ENCODE data around the gene SUPT20HL2.
"Not testable (repeated sequence)": the region's sequence is repeated elsewhere in the genome, so short reads cannot be mapped to it uniquely, and the experiment has no call there.

The SUPT20HL2 gene

DNA sequence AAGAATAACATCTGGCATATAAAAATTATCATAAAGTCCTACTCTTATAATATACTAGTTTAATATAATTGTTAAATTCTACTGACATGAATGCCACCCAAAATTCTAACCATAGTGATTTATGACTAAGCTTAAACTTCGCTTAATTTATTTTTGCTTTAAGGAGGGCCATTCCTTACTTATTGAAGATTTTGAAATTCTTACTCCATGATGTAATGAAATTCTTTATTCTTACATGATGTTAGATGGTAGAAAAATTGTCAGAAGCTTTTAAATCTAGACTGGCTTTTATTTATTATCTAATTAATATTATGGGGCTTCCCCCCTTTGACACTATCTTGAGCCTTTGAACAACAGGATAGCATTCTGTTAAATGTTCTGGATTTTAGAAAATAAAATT is 19.5 kb upstream of the SUPT20HL2 start:
- Histone ChIP-seq H3K36me3 (ENCODE audit: insufficient read depth, low read length) (no peaks in the 10 kb centered on the region), H3K4me1 (ENCODE audit: insufficient read depth, low read length) (no peaks in the 10 kb centered on the region), H3K9me3 (ENCODE audit: low read length) (no peaks in the 10 kb centered on the region), H3K27me3 (ENCODE audit: insufficient read depth, low read length) (no peaks in the 10 kb centered on the region), H2AFZ (ENCODE audit: low read depth, low read length) (no peak overlapping the region), H3K4me3 (ENCODE audit: low read length) (no peak overlapping the region)

DNA sequence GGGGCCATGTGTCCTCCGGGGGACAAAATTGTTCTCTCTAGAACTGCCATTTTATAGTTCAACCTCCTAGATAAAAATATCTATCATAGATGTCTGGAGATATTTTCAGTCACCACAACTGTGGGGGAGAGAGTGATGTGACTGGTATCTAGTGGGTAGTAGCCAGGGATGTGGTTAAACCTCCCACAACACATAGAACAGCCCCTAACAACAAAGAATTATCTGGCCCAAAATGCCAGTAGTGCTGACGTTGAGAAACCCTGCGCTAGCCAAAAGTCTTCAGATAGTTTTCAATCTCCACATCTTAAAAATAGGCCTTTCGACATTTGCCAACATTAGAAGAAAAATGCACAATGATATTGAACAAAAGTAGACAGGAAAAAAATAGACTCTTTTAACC is 19.0 kb upstream of the SUPT20HL2 start:
- Histone ChIP-seq H3K4me1 (ENCODE audit: insufficient read depth, low read length) (no peaks in the 10 kb centered on the region), H3K36me3 (ENCODE audit: insufficient read depth, low read length) (no peaks in the 10 kb centered on the region), H3K4me3 (ENCODE audit: low read length) (no peak overlapping the region), H3K27me3 (ENCODE audit: insufficient read depth, low read length) (no peaks in the 10 kb centered on the region), H2AFZ (ENCODE audit: low read depth, low read length) (no peak overlapping the region), H3K9me3 (ENCODE audit: low read length) (no peaks in the 10 kb centered on the region)

DNA sequence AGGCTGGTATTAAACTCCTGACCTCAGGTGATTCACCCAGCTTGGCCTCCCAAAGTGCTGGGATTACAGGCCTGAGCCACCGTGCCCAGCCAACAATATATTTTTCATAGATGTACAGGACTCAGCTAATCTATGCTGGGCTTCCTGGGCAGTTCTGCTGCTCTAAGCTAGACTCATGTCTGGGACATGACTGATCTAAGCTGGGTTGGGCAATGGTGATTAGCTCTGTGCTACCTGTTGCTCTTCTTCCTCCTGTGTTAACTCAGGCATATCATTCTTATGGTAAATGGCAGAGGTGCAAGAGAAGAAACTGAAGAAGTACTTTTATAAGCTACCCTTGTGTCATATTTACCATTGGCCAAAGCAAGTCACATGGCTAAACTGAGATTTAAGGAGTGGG is 11.4 kb upstream of the SUPT20HL2 start:
- no peaks in the 10 kb centered on the region for H3K4me1 ChIP-seq (ENCODE audit: insufficient read depth, low read length)

DNA sequence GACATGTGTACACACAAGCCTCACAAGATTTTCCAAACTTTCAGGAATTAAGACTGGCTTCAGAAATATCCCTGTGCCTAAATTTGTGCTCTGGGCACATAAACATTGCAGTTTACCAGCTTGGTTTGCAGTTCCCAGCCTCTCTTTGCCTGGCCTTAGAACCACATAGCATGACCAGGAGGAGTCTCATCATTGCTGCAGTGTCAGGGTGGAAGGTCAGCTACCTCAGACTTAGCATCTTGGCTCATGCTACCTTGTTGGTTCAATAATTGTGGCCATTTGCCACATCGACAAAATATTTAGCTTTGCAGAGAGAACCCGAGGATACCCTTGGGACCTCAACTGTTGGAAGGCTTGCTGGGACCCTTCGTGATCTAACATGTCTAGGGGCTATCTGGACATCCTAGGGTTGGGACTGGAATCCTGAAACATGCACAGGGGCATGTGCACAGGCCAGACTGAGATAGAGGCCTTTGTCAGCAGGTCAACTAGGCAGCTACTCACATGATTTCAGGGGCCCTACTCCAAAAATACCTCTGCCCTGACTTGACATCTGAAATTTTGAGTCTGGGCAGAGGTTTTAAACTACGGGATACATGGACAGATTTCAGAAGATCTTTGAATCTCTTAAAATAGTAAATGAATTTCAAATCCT is 8.0 kb upstream of the SUPT20HL2 start:
- Histone ChIP-seq H3K9me3 (ENCODE audit: low read length) (no peaks in the 10 kb centered on the region), H3K4me3 (ENCODE audit: low read length) (no peak overlapping the region), H3K4me1 (ENCODE audit: insufficient read depth, low read length) (no peaks in the 10 kb centered on the region), H3K36me3 (ENCODE audit: insufficient read depth, low read length) (no peaks in the 10 kb centered on the region), H2AFZ (ENCODE audit: low read depth, low read length) (no peak overlapping the region), H3K27me3 (ENCODE audit: insufficient read depth, low read length) (peaks cover 8% of the 10 kb centered on the region)

More for the DNA sequence above, 11.4 kb upstream of the SUPT20HL2 start:
- Histone ChIP-seq H3K4me3 (ENCODE audit: low read length) (no peak overlapping the region), H3K36me3 (ENCODE audit: insufficient read depth, low read length) (no peaks in the 10 kb centered on the region), H3K27me3 (ENCODE audit: insufficient read depth, low read length) (no peaks in the 10 kb centered on the region), H3K9me3 (ENCODE audit: low read length) (no peaks in the 10 kb centered on the region), H2AFZ (ENCODE audit: low read depth, low read length) (no peak overlapping the region)

DNA sequence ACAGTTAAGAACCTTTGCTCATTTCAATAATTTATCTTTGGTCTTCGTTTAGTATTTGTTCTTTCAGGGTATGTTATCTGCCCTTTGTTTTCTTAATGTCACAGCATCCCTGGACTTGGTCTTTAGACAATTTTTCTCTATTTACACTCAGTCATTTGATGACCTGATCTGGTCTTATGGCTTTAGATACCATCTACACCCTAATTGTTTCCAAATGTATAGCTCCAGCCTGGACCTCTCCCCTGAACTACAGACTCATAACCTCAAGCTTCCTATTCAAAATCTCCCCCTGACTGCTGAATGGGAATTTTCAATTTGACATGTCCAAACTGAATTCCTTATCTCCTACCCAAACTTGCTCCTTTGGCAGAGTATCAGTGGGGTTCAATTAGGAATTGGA is 3.7 kb upstream of the SUPT20HL2 start:
- no peaks in the 10 kb centered on the region for H3K36me3 ChIP-seq (ENCODE audit: insufficient read depth, low read length)
- peaks cover 15% of the 10 kb centered on the region for H3K27me3 ChIP-seq (ENCODE audit: insufficient read depth, low read length)
- H3K4me3 ChIP-seq (ENCODE audit: low read length) = no peak overlapping the region
- H3K4me1 ChIP-seq (ENCODE audit: insufficient read depth, low read length) = no peaks in the 10 kb centered on the region
- H3K9me3 ChIP-seq (ENCODE audit: low read length) = no peaks in the 10 kb centered on the region
- H2AFZ ChIP-seq (ENCODE audit: low read depth, low read length) = no peak overlapping the region

DNA sequence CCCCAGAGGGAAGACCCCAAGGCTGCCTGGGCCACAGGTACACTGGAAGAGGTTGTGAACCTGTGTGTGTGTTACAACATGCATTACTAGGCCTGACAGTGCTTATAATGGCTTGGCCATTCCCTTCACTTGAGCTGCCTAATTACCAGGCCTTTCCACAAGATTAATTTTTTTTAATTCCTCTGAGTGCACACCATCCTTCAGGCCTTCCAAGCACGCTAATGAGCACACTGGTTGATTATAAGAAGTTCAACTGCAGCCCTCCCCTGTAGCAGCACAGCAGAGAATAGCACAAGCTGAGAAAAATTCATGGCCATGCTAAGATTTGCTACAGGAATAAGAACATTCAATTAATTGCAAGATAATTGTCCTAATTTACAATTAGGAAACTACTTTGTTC is 2.2 kb upstream of the SUPT20HL2 start:
- Histone ChIP-seq H3K27me3 (ENCODE audit: insufficient read depth, low read length) (peaks cover 15% of the 10 kb centered on the region), H3K4me3 (ENCODE audit: low read length) (no peak overlapping the region), H3K9me3 (ENCODE audit: low read length) (no peaks in the 10 kb centered on the region)

DNA sequence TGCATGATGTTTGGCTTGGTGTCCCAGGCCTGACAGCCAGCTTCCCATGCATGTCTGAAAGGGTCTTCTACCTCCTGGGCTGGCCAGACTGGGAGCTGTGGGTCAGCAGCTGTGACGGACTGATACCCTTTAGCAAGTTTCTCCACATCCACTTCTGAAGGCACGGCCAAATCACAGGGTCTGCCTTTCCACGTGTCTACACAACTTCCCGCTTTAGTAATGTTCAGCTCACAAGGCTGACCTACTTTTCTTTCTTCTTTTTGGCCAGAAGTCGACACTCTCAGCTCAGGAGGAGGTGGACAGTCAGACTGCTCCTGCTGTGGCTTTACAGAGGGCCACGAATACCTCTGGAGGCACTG is 1.6 kb downstream of the SUPT20HL2 start:
- H3K4me1 ChIP-seq (ENCODE audit: insufficient read depth, low read length); H3K4me3 ChIP-seq (ENCODE audit: low read length); H3K27me3 ChIP-seq (ENCODE audit: insufficient read depth, low read length); H3K9me3 ChIP-seq (ENCODE audit: low read length); H3K36me3 ChIP-seq (ENCODE audit: insufficient read depth, low read length); H2AFZ ChIP-seq (ENCODE audit: low read depth, low read length): not testable (repeated sequence)

More for the DNA sequence above, 2.2 kb upstream of the SUPT20HL2 start:
- no peaks in the 10 kb centered on the region for H3K4me1 ChIP-seq (ENCODE audit: insufficient read depth, low read length)
- no peak overlapping the region for H2AFZ ChIP-seq (ENCODE audit: low read depth, low read length)
- no peaks in the 10 kb centered on the region for H3K36me3 ChIP-seq (ENCODE audit: insufficient read depth, low read length)

DNA sequence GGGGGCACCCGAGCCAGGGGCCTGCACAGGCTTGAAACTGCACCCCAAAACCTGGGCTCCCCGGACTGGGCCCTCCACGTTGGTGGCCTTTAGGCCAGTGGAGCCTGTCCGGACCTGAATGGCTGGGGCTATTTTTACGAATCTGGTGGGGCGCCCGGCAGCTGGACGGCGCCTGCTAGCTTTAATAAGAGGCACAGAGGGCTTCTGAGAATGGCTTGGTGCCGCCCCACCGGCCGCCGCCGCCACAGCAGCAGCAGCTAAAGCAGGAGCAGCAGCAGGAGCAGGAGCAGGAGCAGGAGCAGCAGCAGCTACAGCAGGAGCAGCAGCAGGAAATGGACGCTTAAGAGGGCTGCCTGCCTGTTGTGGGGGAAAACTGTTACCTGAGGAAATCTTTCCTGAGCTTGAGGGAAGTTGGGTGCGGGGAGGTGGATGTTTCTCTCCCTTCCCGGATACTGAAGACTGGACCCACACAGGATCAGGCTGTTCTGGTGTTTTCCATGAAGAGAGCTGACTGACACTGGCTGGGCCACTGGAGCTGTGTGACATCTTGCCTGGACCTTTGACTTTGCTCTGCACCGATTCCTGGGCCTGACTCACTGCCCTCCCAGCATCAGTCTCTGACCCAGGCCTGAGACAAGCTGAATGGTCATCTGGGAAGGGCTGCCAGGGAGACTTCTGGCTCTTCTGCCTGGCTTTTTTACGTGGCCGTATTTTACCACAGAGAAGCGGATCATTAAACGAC is 2.2 kb downstream of the SUPT20HL2 start:
- not testable (repeated sequence) for H3K27me3 ChIP-seq (ENCODE audit: insufficient read depth, low read length); H3K9me3 ChIP-seq (ENCODE audit: low read length); H3K4me3 ChIP-seq (ENCODE audit: low read length); H2AFZ ChIP-seq (ENCODE audit: low read depth, low read length); H3K36me3 ChIP-seq (ENCODE audit: insufficient read depth, low read length); H3K4me1 ChIP-seq (ENCODE audit: insufficient read depth, low read length)

DNA sequence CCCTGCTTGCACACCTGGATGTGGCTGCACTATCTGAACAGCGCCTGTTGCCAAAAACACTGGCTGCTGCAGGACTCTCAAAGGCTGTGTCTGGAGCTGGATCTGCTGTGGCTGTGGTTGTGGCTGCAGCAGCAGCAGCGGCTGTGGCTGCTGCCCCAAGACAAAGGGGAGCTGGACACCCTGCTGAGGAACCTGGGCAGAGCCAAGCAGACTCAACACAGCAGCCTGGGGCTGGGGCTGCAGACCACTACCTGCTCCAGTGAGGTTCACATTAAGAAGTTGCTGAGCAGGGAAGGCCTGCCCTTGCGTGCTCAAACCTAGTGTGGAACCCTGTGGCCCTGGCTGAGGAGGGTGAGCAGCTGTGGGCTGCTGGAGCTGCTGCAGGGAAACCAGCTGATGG is 3.0 kb downstream of the SUPT20HL2 start:
- not testable (repeated sequence) for H2AFZ ChIP-seq (ENCODE audit: low read depth, low read length); H3K4me1 ChIP-seq (ENCODE audit: insufficient read depth, low read length); H3K36me3 ChIP-seq (ENCODE audit: insufficient read depth, low read length); H3K9me3 ChIP-seq (ENCODE audit: low read length); H3K4me3 ChIP-seq (ENCODE audit: low read length); H3K27me3 ChIP-seq (ENCODE audit: insufficient read depth, low read length)

DNA sequence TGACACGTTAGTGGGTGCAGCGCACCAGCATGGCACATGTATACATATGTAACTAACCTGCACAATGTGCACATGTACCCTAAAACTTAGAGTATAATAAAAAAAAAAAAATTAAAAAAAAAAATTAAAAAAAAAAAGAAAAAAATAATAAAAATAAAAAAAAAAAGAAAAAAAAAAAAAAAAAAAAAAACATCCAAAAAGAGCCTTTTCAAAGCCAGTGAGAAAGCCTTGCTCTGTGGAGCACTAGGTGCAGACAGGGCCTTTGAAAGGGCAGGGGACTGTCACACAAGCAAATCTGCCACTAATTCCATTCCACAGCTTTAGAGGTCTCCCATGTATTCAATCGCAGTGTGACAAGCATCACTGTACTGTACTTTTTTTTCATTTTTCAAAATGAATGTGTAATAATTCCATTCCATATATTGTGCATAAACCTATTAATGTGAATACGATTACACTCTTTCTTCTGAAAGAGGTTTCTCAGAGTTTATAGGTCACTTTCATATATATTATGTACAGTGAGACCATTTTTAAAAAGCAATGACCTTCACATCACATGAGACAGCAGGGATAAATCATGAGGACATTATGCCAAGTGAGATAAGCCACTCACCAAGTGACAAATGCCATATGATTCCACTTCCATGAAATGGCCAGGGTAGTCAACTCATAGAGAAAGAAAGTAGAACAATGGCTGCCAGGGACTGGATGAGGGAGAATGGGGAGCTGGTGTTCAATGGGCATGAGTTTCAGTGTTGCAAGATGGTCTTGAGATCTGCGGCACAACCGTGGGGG is 4.1 kb downstream of the SUPT20HL2 start:
- H3K4me1 ChIP-seq (ENCODE audit: insufficient read depth, low read length); H2AFZ ChIP-seq (ENCODE audit: low read depth, low read length); H3K4me3 ChIP-seq (ENCODE audit: low read length); H3K36me3 ChIP-seq (ENCODE audit: insufficient read depth, low read length); H3K9me3 ChIP-seq (ENCODE audit: low read length); H3K27me3 ChIP-seq (ENCODE audit: insufficient read depth, low read length): not testable (repeated sequence)

DNA sequence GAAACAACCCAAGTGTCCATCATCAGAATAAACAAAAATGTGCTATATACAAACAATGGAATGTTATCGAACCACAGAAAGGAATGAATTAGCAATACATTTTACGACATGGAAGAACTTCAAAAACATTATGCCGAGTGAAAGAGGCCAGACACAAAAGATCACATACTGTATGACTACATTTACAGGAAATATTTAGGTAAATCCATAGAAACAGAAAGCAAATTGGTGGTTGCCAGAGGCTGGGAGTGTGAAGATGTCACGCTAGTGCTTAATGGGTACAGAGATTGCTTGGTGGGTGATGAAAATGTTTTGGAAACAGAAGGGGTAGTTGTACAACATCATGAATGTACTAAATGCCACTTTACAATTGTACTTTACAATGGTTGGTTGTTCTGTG is 5.1 kb downstream of the SUPT20HL2 start:
- H3K36me3 ChIP-seq (ENCODE audit: insufficient read depth, low read length); H2AFZ ChIP-seq (ENCODE audit: low read depth, low read length); H3K9me3 ChIP-seq (ENCODE audit: low read length); H3K27me3 ChIP-seq (ENCODE audit: insufficient read depth, low read length); H3K4me1 ChIP-seq (ENCODE audit: insufficient read depth, low read length); H3K4me3 ChIP-seq (ENCODE audit: low read length): not testable (repeated sequence)

DNA sequence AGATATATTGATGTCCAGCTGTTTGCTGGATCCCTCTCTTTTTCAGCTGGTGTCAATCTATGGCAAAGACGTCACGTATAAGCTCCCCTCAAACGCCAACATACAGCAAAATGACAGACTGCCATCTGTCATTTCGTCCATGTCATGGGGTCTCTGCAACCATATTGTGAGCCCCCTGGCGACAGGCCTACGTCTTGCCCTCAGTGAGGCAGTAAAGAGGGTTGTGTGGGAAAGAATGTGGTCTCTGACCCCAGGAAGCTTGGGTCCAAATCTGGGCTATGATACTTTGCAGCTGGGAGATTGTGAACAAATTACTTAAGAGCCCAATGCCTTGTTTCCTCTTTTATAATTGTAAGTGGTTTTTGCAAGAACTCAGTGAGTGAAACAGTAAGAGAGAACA is 7.4 kb downstream of the SUPT20HL2 start:
- no peaks in the 10 kb centered on the region for H3K9me3 ChIP-seq (ENCODE audit: low read length)
- no peaks in the 10 kb centered on the region for H3K36me3 ChIP-seq (ENCODE audit: insufficient read depth, low read length)

DNA sequence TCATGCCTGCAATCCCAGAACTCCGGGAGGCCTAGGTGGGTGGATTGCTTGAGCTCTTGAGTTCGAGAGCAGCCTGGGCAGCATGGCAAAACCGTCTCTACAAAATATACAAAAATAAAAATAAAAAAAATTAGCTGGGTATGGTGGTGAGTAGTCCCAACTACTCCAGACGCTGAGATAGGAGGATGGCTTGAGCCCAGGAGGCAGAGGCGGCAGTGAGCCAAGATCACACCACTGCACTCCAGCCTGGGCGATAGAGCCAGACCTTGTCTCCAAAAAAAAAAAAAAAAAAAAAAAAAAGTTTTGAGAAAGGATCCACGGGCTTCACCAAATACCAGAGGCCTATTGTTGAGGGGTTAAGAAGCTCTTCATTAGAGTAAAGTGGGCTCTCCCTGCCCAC is 8.0 kb downstream of the SUPT20HL2 start:
- no peak overlapping the region for H3K4me3 ChIP-seq (ENCODE audit: low read length)
- H3K9me3 ChIP-seq (ENCODE audit: low read length) = no peaks in the 10 kb centered on the region
- peaks cover 2% of the 10 kb centered on the region for H3K27me3 ChIP-seq (ENCODE audit: insufficient read depth, low read length)
- H3K4me1 ChIP-seq (ENCODE audit: insufficient read depth, low read length) = no peaks in the 10 kb centered on the region
- H3K36me3 ChIP-seq (ENCODE audit: insufficient read depth, low read length) = no peaks in the 10 kb centered on the region
- no peak overlapping the region for H2AFZ ChIP-seq (ENCODE audit: low read depth, low read length)

More for the DNA sequence above, 7.4 kb downstream of the SUPT20HL2 start:
- Histone ChIP-seq H3K27me3 (ENCODE audit: insufficient read depth, low read length) (peaks cover 2% of the 10 kb centered on the region), H2AFZ (ENCODE audit: low read depth, low read length) (no peak overlapping the region), H3K4me3 (ENCODE audit: low read length) (no peak overlapping the region), H3K4me1 (ENCODE audit: insufficient read depth, low read length) (no peaks in the 10 kb centered on the region)
